GM10847 (cell line): Measurements from ENCODE around the gene CCDC80.

Experiments used
- POLR2A ChIP-seq: IDR thresholded peaks from 2 replicates; pipeline ENCODE4 v1.6.1; 2011; ENCODE audit not compliant: insufficient read length; ENCODE audit errors: extremely low read depth

The CCDC80 gene

DNA sequence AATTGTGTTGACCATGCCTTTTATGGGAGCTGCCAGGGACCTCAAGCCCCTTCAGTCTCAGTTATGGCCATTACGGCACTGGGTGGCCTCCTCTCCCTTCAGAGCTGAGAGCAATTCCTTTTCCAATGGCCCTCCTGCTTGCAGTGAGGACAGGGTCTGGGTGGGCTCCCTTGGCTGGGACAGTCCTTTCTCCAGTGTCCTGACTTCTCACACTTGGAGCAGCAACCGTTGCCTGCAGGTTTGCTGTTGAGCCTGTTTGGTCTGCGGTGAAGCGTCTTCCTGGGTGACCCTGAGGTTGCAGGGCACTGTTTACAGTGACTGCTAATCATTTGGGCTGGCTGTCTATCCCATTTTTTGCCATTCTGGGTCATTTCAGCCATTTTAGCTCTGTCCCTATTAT, 3.5 kb upstream of the CCDC80 start:
- TF ChIP-seq POLR2A, result no peak

DNA sequence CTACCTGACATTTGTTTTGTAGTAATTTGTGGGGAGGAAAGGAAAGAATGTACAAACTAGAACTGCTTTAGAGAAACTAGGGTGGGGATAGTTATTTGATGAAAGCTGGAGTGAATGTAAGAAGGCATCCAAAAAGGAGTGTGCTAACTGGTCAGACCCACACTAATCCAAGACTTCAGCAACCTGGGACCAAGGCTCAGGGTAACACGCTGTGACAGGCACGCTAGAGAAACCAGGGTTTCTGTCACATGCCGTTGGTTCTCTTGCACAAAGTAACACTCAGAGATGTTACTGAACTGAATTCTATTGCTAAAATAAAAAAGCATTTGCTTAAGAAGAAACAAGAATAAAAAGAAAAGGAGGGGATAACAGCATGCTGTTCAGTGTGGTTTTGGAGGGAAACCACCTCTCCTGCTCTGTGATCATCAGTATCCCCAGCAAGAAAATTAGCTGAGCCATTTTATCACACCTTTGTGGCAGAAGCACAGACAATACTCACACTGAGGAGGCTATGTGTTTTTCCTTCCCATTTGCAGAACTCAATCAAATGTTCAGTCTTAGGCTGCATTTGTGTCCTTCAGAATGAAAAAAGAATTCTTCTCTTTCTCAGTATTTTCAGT, 2.8 kb upstream of the CCDC80 start:
- TF ChIP-seq POLR2A, result no peak

DNA sequence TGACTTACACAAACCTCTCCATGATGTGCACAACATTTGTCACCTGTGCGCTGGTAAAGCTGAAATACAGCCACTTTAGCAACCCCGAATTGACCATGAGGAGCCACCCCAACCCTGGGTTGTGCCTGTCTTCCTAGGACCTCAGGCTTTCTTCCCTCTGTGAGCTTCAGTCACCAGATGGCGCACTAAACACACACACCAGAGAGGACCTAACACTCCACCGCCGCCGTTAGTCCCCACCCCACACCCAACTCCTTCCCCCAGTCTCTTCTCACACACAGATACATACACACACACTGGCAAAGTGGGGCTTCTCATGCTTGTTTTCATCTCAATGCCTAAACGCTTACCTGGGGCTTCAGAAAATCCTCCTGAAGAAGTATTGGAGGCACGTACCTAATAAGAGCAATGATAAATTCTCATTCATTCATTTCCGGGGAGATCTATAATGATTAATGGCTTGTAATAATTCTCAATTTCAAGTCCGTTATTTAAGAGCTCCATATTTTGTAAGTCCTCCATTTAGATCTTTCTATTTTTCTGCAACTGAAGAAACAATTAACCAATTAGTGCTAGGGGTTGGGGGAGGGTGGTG, 2.1 kb upstream of the CCDC80 start:
- no peak for TF ChIP-seq POLR2A

DNA sequence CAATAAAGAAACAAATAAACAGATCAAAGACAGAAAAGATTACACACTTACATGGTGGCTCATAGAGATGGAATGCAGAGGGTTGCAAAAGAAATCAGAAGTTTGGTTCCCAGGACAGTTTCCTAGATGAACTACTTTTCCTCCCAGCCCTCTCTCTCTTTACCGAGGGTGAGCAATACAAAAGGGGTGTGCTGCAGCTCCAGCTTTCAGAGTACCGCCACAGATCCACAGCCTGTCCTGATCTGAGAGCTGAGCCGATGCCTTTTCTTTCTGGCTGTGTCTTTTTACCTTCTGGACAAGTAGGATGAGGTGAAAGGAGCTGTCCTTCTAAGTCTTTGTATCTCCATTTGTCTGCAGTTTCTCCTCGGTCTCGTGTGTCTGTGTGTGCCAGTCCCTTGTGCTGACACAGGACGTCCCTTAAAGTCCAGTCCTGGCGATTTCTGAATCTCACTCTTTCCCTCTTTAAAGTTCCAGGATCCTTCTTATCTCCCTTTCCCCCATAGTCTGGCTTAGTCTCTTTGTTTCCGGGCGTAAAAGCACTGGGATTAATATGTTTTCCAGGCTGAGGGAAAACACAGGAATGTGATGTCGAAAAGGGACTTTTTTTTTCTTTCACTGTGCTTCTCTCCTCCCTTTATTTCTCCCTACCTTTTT, 540 bp downstream of the CCDC80 start:
- no peak for TF ChIP-seq POLR2A

DNA sequence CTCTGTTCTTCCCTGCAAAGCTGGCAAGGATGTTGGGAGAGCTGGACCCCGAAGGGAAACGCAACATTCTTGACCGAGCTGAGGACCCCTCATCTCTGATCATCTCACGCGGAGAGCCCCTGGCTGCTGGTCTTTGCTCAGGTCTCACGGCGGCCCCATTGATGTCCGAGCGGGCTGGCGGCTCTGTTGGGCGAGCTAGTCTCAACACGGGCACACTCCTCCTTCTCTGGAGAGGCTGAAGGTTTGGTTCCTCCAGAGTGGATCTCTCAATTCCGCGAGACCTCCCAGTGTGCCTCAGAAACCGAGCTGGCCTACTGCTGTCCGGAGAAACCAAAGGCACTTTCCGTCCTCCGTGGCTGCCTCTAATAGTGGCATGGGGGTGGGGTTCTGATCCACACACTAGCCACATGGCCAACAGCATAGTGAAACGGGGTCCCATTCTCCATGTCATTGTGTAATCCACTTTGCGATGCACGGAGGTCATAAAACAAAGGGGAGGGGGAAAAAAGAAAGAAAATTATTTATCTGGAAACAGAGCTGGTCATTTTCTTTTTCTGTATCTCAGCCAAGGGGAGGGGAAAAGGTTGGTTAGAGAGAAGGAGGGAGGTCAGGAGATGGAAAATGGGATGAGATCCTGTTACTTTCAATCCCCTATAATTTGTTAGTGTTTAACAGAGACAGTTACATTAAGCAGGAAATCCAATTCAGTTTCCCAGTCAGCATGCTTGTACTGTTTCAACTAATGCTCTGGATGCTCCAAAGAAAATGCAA, 1.3 kb downstream of the CCDC80 start:
- no peak for TF ChIP-seq POLR2A

DNA sequence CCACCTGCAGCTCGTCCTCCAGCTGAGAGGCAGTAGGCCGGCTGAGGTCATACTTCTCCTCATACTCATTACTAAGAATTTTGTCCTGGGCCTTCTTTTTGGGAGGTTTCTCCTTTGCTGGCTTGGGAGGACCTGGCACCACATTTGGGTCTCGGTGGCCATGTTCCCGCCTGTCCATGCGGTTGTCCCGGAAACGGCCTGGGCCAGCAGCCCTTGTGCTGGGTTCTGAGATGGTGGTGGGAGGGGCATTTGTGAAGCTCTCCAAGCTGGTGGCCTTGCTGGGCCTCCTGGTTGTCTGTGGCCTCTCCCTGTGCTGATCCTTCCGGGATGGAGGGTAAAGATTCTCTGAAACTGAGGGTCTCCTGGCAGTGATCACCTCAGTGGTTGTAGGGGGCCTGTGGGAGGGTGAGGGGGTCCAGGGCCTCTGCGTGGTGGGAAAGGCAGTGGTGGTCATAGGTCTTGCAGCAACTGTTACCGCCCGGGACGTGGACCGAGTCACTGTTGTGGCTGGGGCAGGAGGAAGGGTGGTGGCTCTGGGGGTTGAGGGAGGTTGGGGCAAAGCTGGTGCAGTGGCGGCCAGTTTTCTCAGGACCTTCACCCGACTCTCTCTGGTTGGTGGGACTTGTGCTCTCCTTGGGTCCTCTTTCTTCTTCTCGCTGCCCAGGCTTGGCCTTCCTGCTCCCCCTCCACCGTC, 2.5 kb downstream of the CCDC80 start:
- no peak for TF ChIP-seq POLR2A

DNA sequence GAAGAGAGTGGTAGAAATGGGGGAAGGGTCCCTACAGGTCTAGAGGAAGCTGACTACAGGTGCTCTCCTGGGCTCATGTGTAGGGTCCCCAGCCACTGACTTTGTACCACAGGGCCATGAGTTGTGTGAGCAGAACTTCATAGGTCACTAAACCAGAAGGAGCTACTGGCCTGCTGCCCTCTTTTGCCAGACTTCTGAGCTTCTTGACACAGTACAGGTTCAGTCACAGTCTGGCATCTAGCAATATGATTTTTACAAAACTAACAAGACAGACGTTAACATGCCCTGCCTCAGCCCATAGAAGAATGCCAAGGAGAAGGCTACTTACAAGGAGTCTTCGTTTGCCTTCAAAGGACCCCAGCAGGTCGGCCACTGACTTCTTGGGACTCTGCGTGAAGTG, 3.2 kb downstream of the CCDC80 start:
- no peak for TF ChIP-seq POLR2A

DNA sequence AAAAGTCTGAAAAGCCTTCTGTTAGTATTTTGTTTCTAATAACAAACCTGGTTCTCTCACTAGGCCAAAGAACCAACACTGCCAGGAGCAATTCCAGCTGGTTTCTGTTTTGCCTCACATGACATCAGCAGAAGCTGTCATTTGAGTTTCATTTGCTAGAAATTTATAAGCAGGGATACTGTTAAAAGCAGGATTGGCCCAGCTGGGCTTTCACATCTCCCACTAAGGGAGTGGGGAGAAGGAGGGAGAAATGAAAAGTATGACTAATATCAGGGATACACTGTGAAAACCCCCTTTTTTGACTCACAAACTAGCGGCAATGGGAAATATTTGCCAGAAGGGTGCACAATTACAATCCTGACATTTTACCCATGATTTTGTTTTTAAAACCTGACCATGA, 5.3 kb downstream of the CCDC80 start:
- no peak for TF ChIP-seq POLR2A

DNA sequence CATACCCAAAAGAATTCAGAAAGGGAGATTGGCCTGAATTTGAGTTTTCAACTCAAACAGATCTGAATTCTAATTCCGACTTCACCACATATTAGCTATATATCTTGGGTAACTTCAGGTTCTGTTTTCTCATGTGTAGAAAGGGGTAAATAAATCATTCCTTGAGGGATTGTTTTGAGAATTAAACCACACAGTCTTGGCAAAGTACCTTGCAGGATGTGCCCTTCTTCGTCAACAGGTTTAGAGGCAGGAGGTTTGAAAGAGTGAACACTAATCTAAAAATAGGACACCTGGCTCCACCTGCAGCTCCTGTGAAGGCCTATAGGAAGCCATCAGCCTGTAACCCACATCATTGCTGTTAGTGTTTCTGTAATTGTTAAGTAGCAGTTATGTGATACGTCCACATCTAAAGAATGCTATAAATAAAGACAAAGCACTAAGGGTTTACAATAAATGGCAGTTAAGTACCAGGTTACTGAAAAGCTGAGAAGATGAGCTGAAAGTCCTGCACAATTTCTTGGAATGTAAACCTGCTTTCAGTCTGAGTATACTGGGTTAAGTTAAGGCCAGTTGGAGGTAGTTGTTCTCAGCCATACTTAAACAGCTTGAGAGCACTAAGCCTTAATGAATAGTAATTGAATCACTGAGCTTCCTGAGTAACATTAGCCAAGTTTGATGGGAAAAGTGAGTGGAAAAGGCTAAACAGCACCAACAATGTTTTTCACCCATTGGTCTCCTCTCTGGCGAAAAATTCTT, 6.0 kb downstream of the CCDC80 start:
- no peak for TF ChIP-seq POLR2A

DNA sequence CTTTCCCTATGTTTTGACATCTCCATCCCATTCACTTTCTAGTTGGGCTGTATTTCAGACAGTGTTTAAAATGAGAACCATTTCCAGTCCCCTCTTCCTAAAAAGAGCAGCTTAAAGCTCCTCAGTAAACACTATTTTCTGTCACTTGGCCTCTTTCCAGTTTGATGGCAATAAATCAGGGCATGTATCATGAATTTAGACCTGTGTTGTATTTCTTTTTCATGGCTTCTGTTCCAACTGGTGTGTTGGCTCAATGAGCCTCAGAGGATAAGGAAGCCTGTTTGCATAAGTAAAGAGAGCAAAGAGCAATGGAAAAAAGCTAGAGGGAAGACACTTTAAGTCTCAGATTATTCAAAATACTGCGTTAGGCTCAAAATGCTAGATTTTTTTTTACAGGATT, 7.2 kb downstream of the CCDC80 start:
- TF ChIP-seq POLR2A, result no peak

DNA sequence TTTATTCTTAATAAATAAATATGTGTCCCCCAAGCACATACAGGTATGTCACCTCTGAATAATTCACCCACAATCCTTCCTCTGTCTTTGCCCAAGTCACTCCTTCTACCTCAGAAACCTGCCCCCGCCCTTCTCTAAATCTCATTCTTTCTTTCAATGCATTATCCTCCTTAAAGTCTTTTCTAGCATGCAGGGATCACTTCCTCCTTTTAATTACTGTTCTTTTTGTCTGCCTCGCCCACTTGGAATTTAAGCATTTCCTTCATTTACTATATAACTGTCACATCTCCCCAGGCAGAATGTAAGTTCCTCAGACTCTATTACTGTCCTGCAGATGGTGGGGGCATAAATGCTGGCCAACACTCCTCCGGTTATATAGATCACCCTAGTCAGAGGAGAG, 7.8 kb downstream of the CCDC80 start:
- no peak for TF ChIP-seq POLR2A

DNA sequence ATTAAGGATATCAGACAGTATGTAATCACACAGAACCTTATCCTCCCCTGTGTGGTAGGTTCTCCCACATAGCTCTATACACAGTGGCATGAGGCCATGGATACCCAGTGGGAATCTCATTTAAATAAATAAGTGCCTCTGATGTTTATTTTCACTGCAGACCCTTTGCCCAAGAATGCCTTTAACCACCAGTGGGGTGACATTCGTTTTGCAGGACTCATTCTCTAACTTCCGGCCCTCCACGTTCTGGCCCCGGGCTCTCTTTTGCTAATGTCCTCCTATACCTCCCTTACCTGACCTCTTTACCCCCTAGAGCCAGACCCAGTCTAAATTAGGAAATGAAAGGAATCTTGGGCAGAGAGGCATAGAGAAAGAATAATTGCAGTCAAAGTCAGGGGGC, 8.3 kb downstream of the CCDC80 start:
- TF ChIP-seq POLR2A, result no peak

DNA sequence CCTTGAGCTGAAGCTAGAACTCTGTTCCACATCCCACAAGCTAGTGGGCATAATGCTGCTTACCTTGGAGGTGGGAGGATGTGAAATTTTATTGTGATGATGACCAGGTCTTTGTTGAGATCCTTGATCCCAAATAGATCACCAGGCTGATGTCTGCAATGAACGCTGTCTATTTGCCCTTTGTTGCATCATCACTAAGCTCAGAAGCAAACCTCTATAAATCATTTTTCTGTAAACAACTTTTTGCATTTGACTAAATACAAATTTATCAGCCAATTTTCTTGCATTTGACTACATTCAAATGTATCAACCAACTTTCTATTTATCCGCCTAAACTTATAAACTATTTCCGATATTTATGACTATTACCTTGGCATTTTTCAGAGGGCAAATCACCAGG, 9.7 kb downstream of the CCDC80 start:
- no peak for TF ChIP-seq POLR2A

DNA sequence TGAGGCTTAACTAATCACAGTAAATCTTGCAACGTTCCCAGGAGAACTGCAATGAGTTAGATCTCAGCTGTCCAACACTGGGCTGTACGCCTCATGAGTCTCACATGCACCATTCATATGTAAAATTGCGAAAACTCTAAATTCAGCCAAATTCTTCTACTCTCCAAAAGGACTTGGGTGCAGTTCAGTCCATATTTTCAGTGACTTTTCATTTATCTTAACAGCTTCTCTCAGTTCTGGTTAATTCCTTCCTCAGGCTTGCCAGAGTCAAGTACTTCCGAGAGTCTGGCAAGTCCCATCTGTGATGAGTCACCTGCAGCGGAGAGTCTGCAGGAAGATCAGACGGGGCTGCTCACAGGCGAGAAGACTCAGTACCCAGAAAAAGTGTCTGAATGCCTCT, 11.5 kb downstream of the CCDC80 start:
- TF ChIP-seq POLR2A, result no peak
